GM23338 (cell line): ENCODE results near the gene GDPD2. TPM values are rescaled to one million over a fixed set of nuclear protein-coding genes. Genes with fewer than 3 reads are reported as not detected.

Experiments used
- ATAC-seq: fragments of 200-7000 bp; cut with Tn5 transposase; 3 replicates; pipeline ENCODE4 v1.9.1; 2020
- DNase-seq: peaks from one replicate; pipeline ENCODE4 v3.0.0-alpha.2; 2015; ENCODE audit warnings: low spot score
- H2AFZ ChIP-seq: fragments of 200-600 bp; sonication (generic); 2 replicates; pipeline ENCODE4 v1.8.0; 2016; ENCODE audit warnings: antibody characterized with exemption, mild to moderate bottlenecking, moderate library complexity
- H3F3A ChIP-seq: fragments of 200-600 bp; sonication (generic); replicated peaks from 2 replicates; pipeline ENCODE4 v1.8.0; 2017; ENCODE audit warnings: antibody characterized with exemption, mixed run types, low read depth
- H3K27ac ChIP-seq: fragments of 200-600 bp; sonication (generic); 2 replicates; pipeline ENCODE4 v1.6.1; 2016; ENCODE audit warnings: low read depth
- H3K27me3 ChIP-seq: fragments of 200-600 bp; sonication (generic); 2 replicates; pipeline ENCODE4 v1.8.0; 2016; ENCODE audit warnings: mild to moderate bottlenecking, mixed run types, moderate library complexity; ENCODE audit not compliant: insufficient read depth
- H3K36me3 ChIP-seq: fragments of 200-600 bp; sonication (generic); 2 replicates; pipeline ENCODE4 v1.8.0; 2016; ENCODE audit warnings: mild to moderate bottlenecking; ENCODE audit not compliant: insufficient read depth
- H3K4me1 ChIP-seq: fragments of 200-600 bp; sonication (generic); 2 replicates; pipeline ENCODE4 v1.8.0; 2016; ENCODE audit warnings: mild to moderate bottlenecking, moderate library complexity; ENCODE audit not compliant: insufficient read depth
- H3K4me2 ChIP-seq: fragments of 200-600 bp; sonication (generic); 2 replicates; pipeline ENCODE4 v1.7.1; 2017; ENCODE audit warnings: mixed run types
- H3K4me3 ChIP-seq: fragments of 200-600 bp; sonication (generic); 2 replicates; pipeline ENCODE4 v1.6.1; 2016; ENCODE audit warnings: mixed run types
- H3K79me2 ChIP-seq: fragments of 200-600 bp; sonication (generic); replicated peaks from 2 replicates; pipeline ENCODE4 v1.8.0; 2017; ENCODE audit warnings: mild to moderate bottlenecking; ENCODE audit not compliant: insufficient read depth
- H3K9me2 ChIP-seq: fragments of 200-600 bp; sonication (generic); 2 replicates; pipeline ENCODE4 v1.8.0; 2017; ENCODE audit not compliant: insufficient read depth
- H4K20me1 ChIP-seq: fragments of 200-600 bp; sonication (generic); replicated peaks from 2 replicates; pipeline ENCODE4 v1.8.0; 2017; ENCODE audit warnings: mild to moderate bottlenecking; ENCODE audit not compliant: insufficient read depth
- H3K27ac Mint-ChIP-seq: 2 replicates; pipeline ENCODE4 v1.8.0; 2020; ENCODE audit warnings: inconsistent platforms, mild to moderate bottlenecking, moderate library complexity, mixed read lengths
- H3K27me3 Mint-ChIP-seq: 3 replicates; pipeline ENCODE4 v1.8.0; 2022; ENCODE audit warnings: low read depth, mild to moderate bottlenecking, moderate library complexity, mixed read lengths, inconsistent platforms; ENCODE audit not compliant: insufficient read depth, poor library complexity
- H3K36me3 Mint-ChIP-seq: 3 replicates; pipeline ENCODE4 v1.8.0; 2021; ENCODE audit warnings: low read depth, mild to moderate bottlenecking, inconsistent platforms, moderate library complexity, mixed read lengths
- H3K4me1 Mint-ChIP-seq: 3 replicates; pipeline ENCODE4 v1.8.0; 2020; ENCODE audit warnings: mild to moderate bottlenecking, inconsistent platforms, mixed read lengths
- H3K4me3 Mint-ChIP-seq: 3 replicates; pipeline ENCODE4 v1.8.0; 2021; ENCODE audit warnings: moderate library complexity, mild to moderate bottlenecking, inconsistent platforms, mixed read lengths
- H3K9me3 Mint-ChIP-seq: 3 replicates; pipeline ENCODE4 v1.8.0; 2020; ENCODE audit warnings: moderate library complexity, mild to moderate bottlenecking, inconsistent platforms, mixed read lengths
- CTCF ChIP-seq, 2 experiments: fragments of 200-600 bp in 1 of 2; sonication (generic) in 1 of 2; conservative IDR thresholded peaks; 2 replicates each; pipeline versions ENCODE4 v1.5.1 to v1.6.1; 2016 to 2017; ENCODE audit warnings: antibody characterized with exemption in 2 of 2, low read depth in 2 of 2, mild to moderate bottlenecking in 2 of 2, moderate library complexity in 1 of 2
- EZH2 ChIP-seq: fragments of 200-600 bp; sonication (generic); IDR thresholded peaks from one replicate; pipeline ENCODE4 v1.8.0; 2017; ENCODE audit warnings: antibody characterized with exemption, mild to moderate bottlenecking, low read depth; ENCODE audit not compliant: unreplicated experiment
- NANOG ChIP-seq: IDR thresholded peaks from 2 replicates; pipeline ENCODE4 v1.6.1; 2016; ENCODE audit warnings: antibody characterized with exemption, borderline replicate concordance
- POLR2AphosphoS5 ChIP-seq: IDR thresholded peaks from 2 replicates; pipeline ENCODE4 v1.6.1; 2016; ENCODE audit warnings: antibody characterized with exemption, low read depth
- STAT1 ChIP-seq: IDR thresholded peaks from one replicate; pipeline ENCODE4 v1.6.1; 2016; ENCODE audit warnings: antibody characterized with exemption; ENCODE audit not compliant: unreplicated experiment
- ZNF114 ChIP-seq: fragments of 250-450 bp; sonication (Bioruptor Pico); IDR thresholded peaks from 2 replicates; pipeline ENCODE4 v1.5.0; 2020; ENCODE audit warnings: mild to moderate bottlenecking, moderate library complexity
- polyA plus RNA-seq: library from polyadenylated mRNA; unstranded; fragments of >200 nt; fragmentation: Nextera tagmentation; extraction: Ambion mirVana; gene quantifications from 2 replicates; pipeline ENCODE4 v1.2.1, GENCODE V29; 2016
- total RNA-seq: library from RNA; depleted of rRNA; stranded (reverse); fragments of >200 nt; shearing (Covaris generic); gene quantifications from 2 replicates; pipeline ENCODE4 v1.2.3, GENCODE V29; 2014

GDPD2 gene
- total and polyA plus RNA-seq, 2 experiments from 2014 or later, result 5.2 to 11.3 TPM

GRCh38 chrX:70449457-70449966, 26.4 kb downstream of the GDPD2 start:
- no peak for ATAC-seq
- DNase-seq, result no peak
- no peak for TF ChIP-seq CTCF (conservative IDR thresholded peaks at IDR 0.05; ENCODE audit: low read depth in 2 of 2)
- no peak overlapping the region for H3K27ac Mint-ChIP-seq
- no peak overlapping the region for H2AFZ ChIP-seq
- H3K4me3 Mint-ChIP-seq, result no peak overlapping the region
- H4K20me1 ChIP-seq, result no peaks in the 10 kb centered on the region
- no peaks in the 10 kb centered on the region; the same call in 2 of the 3 replicates for H3K9me3 Mint-ChIP-seq
- H3K79me2 ChIP-seq, result no peaks in the 10 kb centered on the region
- no peaks in the 10 kb centered on the region for H3K9me2 ChIP-seq
- peaks cover 12% of the 10 kb centered on the region for H3K27me3 Mint-ChIP-seq
- no peaks in the 10 kb centered on the region; the same call in 2 of the 3 replicates for H3K36me3 Mint-ChIP-seq
- H3K4me2 ChIP-seq, result no peak overlapping the region
- peaks cover 7% of the 10 kb centered on the region; the same call in 1 of the 2 replicates for H3K4me1 ChIP-seq
- no peaks in the 10 kb centered on the region for H3K36me3 ChIP-seq
- H3K4me3 ChIP-seq, result no peak overlapping the region
- H3K4me1 Mint-ChIP-seq, result peaks cover 27% of the 10 kb centered on the region
- no peak overlapping the region for H3K27ac ChIP-seq
- H3K27me3 ChIP-seq, result 0 out of 2 replicates have a peak, but pooled peaks cover 5% of the 10 kb centered on the region
- H3F3A ChIP-seq, result no peaks in the 10 kb centered on the region

GRCh38 chrX:70452143-70452733, 29.1 kb downstream of the GDPD2 start:
- peaks cover 21% of the 10 kb centered on the region for H3K79me2 ChIP-seq
- peak overlapping the region; percentile 78 for H3K4me2 ChIP-seq
- no peaks in the 10 kb centered on the region for H3K9me2 ChIP-seq
- no peaks in the 10 kb centered on the region for H3F3A ChIP-seq
- peak; percentile 77 for DNase-seq
- H3K4me3 ChIP-seq, result peak overlapping the region; percentile 58
- Mint-ChIP-seq H3K4me3 (peak overlapping the region; percentile 83), H3K4me1 (peaks cover 34% of the 10 kb centered on the region), H3K36me3 (peaks cover 9% of the 10 kb centered on the region), H3K27me3 (peaks cover 7% of the 10 kb centered on the region), H3K9me3 (no peaks in the 10 kb centered on the region; the same call in 2 of the 3 replicates), H3K27ac (peak overlapping the region; percentile 92)
- H4K20me1 ChIP-seq, result peaks cover 7% of the 10 kb centered on the region
- no peak for TF ChIP-seq STAT1
- TF ChIP-seq EZH2, result no peak
- no peak for TF ChIP-seq NANOG
- 0 out of 2 replicates have a peak, but pooled peaks have one; percentile 23 for TF ChIP-seq POLR2AphosphoS5
- TF ChIP-seq CTCF (conservative IDR thresholded peaks at IDR 0.05; ENCODE audit: low read depth in 2 of 2), result peak; percentile 56 to 58
- no peak for TF ChIP-seq ZNF114 (CRISPR knock-in tag)
- peak overlapping the region; percentile 81; the same call in 1 of the 2 replicates for H2AFZ ChIP-seq
- no peaks in the 10 kb centered on the region for H3K27me3 ChIP-seq
- no peaks in the 10 kb centered on the region for H3K36me3 ChIP-seq
- no peak overlapping the region for H3K27ac ChIP-seq
- ATAC-seq, result peak; percentile 20
- H3K4me1 ChIP-seq, result peaks cover 17% of the 10 kb centered on the region; the same call in 1 of the 2 replicates
